Calu3 (cell line): ENCODE results near the gene NAV2. TPM values are rescaled to one million over a fixed set of nuclear protein-coding genes. Genes with fewer than 3 reads are reported as not detected.

Experiments
- BruUV-seq: library from RNA; stranded (reverse); fragments of 400-500 nt; replicated peaks from 2 replicates; lab custom pipeline; 2021; lab: Mats Ljungman, UMichigan
- CTCF ChIA-PET: fragments of 300-600 bp; sonication (Branson Sonifier 250); formaldehyde crosslinking; loops from one replicate; lab custom pipeline; 2022; ENCODE audit warnings: antibody characterized with exemption; lab: Charles Lee
- DNase-seq: peaks from one replicate; pipeline ENCODE4 v3.0.0; 2022
- H3K27ac Mint-ChIP-seq: one replicate; pipeline ENCODE4 v1.8.0; 2022; ENCODE audit warnings: mixed read lengths; ENCODE audit not compliant: unreplicated experiment
- H3K27me3 Mint-ChIP-seq: one replicate; pipeline ENCODE4 v1.8.0; 2022; ENCODE audit warnings: mixed read lengths; ENCODE audit not compliant: unreplicated experiment
- H3K36me3 Mint-ChIP-seq: one replicate; pipeline ENCODE4 v1.8.0; 2022; ENCODE audit warnings: mild to moderate bottlenecking, moderate library complexity, mixed read lengths; ENCODE audit not compliant: insufficient read depth, unreplicated experiment
- H3K4me1 Mint-ChIP-seq: one replicate; pipeline ENCODE4 v1.8.0; 2022; ENCODE audit warnings: mild to moderate bottlenecking, low read depth, mixed read lengths; ENCODE audit not compliant: unreplicated experiment
- H3K4me3 Mint-ChIP-seq: one replicate; pipeline ENCODE4 v1.8.0; 2022; ENCODE audit warnings: mild to moderate bottlenecking, low read depth, moderate library complexity, mixed read lengths; ENCODE audit not compliant: unreplicated experiment
- H3K9me3 Mint-ChIP-seq: one replicate; pipeline ENCODE4 v1.8.0; 2022; ENCODE audit warnings: low read depth, mixed read lengths; ENCODE audit not compliant: unreplicated experiment
- intact Hi-C: fragments of 100-400 bp; cut with micrococcal nuclease; formaldehyde crosslinking; loops from one replicate; pipeline ENCODE4 v1.10.0; 2022; ENCODE audit not compliant: unreplicated experiment
- total RNA-seq: library from RNA; stranded (reverse); gene quantifications from 2 replicates; pipeline ENCODE4 v1.2.3, GENCODE V29; 2022
- TF ChIP-seq, protein P1 (sequence below): fragments of 200-600 bp; IDR thresholded peaks from one replicate; pipeline ENCODE4 v1.8.0; 2022; ENCODE audit warnings: antibody characterized with exemption; ENCODE audit not compliant: unreplicated experiment

The NAV2 gene
- total RNA-seq, 1 experiment from 2014 or later: 21.4 TPM

DNA sequence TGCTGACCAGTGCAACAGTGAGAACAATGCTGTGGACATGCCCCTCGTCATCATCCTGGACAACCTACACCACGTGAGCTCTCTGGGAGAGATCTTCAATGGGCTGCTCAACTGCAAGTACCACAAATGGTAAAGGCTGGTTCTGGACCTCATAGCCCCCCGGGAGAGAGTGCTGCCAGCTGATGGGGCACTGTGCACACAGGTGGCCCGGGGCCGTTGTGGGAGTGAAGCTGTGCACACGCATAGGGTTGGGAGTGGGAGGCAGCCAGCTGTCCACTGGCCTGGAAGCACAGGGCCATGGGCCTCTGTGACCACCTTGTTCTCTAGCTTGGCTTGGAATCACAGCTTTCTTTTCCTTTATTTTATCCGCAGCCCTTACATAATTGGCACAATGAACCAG lies 390.6 kb downstream of the NAV2 start:
- H3K4me1 Mint-ChIP-seq: no peaks in the 10 kb centered on the region
- no peaks in the 10 kb centered on the region for H3K9me3 Mint-ChIP-seq
- peaks cover 7% of the 10 kb centered on the region for H3K36me3 Mint-ChIP-seq
- TF ChIP-seq, protein P1, sequence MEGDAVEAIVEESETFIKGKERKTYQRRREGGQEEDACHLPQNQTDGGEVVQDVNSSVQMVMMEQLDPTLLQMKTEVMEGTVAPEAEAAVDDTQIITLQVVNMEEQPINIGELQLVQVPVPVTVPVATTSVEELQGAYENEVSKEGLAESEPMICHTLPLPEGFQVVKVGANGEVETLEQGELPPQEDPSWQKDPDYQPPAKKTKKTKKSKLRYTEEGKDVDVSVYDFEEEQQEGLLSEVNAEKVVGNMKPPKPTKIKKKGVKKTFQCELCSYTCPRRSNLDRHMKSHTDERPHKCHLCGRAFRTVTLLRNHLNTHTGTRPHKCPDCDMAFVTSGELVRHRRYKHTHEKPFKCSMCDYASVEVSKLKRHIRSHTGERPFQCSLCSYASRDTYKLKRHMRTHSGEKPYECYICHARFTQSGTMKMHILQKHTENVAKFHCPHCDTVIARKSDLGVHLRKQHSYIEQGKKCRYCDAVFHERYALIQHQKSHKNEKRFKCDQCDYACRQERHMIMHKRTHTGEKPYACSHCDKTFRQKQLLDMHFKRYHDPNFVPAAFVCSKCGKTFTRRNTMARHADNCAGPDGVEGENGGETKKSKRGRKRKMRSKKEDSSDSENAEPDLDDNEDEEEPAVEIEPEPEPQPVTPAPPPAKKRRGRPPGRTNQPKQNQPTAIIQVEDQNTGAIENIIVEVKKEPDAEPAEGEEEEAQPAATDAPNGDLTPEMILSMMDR: no peak
- intact Hi-C loops: no loop called here
- no peak overlapping the region for H3K27ac Mint-ChIP-seq
- H3K27me3 Mint-ChIP-seq: no peaks in the 10 kb centered on the region
- no TSS peak for BruUV-seq
- no peak for DNase-seq
- CTCF ChIA-PET: no interaction called here
- no peak overlapping the region for H3K4me3 Mint-ChIP-seq

DNA sequence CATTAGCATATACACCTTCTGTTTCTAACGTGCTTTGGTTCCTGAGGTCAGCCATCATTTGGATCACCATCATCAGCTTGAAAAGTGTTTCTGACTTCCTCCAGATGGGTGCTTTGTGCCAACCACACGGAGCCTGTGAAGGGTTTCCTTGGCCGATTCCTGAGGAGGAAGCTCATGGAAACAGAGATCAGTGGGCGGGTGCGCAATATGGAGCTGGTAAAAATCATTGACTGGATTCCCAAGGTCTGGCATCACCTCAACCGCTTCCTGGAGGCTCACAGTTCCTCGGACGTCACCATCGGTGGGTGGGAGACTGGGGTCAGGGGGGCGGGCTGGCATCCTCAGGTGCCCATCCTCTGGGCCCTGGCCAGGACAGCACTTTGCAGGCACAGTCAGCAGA lies 392.8 kb downstream of the NAV2 start:
- H3K4me1 Mint-ChIP-seq: no peaks in the 10 kb centered on the region
- no peak overlapping the region for H3K27ac Mint-ChIP-seq
- intact Hi-C loops: no loop called here
- peaks cover 7% of the 10 kb centered on the region for H3K36me3 Mint-ChIP-seq
- TF ChIP-seq, protein P1: no peak
- no peak overlapping the region for H3K4me3 Mint-ChIP-seq
- H3K27me3 Mint-ChIP-seq: no peaks in the 10 kb centered on the region
- no TSS peak for BruUV-seq
- H3K9me3 Mint-ChIP-seq: no peaks in the 10 kb centered on the region
- no peak for DNase-seq
- CTCF ChIA-PET: interaction anchor here (0.8 kb wide), 2 partner anchors 22 to 127 kb away, joined by 3 to 5 read pairs; no protein-coding TSS in a partner anchor

DNA sequence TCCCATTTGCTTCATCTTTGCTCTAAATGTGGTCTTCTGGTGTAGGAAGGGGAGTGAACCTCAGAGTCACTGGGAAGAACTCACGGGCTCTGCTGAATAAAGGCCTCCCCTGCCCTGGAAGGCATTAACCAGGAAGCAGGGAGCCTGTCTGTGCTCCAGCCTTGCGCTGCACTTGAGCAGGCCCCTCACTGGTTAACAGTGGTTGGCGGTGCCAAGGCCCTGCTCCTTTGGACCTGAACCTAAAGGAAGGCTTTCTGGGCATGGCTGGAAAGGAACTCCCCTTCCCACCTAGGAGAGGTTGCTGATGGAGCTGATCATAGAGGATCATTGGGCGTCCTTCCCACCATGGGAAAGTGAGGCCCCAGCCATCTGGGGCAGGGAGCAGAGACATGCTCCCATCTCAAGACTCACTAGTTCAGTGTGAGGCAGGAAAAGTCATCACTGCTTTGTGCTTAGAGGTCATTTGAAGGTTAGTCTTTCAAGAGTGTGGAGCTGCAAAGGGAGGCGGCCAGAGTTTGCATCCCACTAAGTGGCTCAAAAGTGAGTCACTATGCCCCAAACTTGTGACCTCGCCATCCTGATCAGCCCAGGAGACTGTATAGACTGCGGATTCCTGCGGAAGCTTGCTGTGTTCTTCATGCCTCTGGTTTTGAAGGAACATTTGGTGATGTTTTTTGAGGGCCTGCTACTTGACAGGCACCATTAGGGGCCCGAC lies 397.3 kb downstream of the NAV2 start:
- TF ChIP-seq, protein P1: no peak
- H3K27ac Mint-ChIP-seq: no peak overlapping the region
- H3K9me3 Mint-ChIP-seq: no peaks in the 10 kb centered on the region
- H3K4me3 Mint-ChIP-seq: no peak overlapping the region
- no peaks in the 10 kb centered on the region for H3K27me3 Mint-ChIP-seq
- intact Hi-C loops: loop anchor here (5.0 kb wide), 2 partner anchors 173 to 203 kb away; no protein-coding TSS in a partner anchor
- CTCF ChIA-PET: interaction anchor here (0.6 kb wide), 1 partner anchor 1381 kb away, joined by 3 read pairs; no protein-coding TSS in a partner anchor
- peaks cover 16% of the 10 kb centered on the region for H3K36me3 Mint-ChIP-seq
- BruUV-seq: no TSS peak
- DNase-seq: no peak
- peaks cover 29% of the 10 kb centered on the region for H3K4me1 Mint-ChIP-seq

DNA sequence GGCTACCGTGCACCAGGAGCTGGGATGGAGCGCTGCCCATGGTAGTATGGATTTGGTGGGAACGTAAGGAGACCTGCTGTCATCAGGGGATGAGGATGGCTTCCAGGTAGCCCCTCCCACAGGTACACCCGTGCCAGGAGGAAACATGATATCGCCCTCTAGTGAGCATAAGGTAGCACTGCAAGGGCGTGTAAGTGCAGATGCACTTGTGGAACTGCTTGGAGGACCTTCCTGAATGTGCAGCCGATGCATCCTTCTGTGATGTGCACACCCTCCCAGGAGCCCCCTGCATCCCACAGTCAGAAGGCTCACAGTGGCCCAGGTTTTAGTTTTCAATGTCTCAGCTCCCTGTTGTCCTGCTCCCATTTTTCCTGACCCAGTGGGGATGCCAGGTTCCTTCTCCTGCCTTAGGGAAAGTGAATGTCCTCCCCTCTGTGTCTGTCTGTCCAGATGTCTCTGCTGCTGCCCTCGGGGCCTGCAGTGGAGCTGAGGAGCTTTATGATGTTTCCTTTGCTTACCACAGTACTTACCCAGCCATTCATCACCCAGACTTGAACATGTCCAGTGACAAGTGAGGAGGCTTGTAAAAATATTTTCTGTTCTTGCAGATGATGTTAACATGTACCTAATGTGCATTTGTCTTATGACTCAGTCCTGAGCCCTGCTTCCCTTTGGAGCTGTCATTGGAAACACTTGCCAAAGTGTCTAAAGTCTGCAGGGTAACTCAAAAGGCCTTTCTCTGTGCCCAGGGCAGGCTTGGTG lies 398.5 kb downstream of the NAV2 start:
- Mint-ChIP-seq H3K27me3 (no peaks in the 10 kb centered on the region), H3K4me1 (peaks cover 29% of the 10 kb centered on the region), H3K27ac (peak overlapping the region; percentile 81), H3K36me3 (peaks cover 14% of the 10 kb centered on the region), H3K9me3 (no peaks in the 10 kb centered on the region), H3K4me3 (no peak overlapping the region)
- TF ChIP-seq, protein P1: peak; percentile 77
- CTCF ChIA-PET: interaction anchor here (0.7 to 2.4 kb wide), 7 partner anchors 17 to 192 kb away, joined by 3 to 9 read pairs (median 4); no protein-coding TSS in a partner anchor
- no TSS peak for BruUV-seq
- peak; percentile 78 for DNase-seq
- intact Hi-C loops: loop anchor here (5.0 kb wide), 2 partner anchors 174 to 204 kb away; no protein-coding TSS in a partner anchor
